ENCODE measurements around the gene TMEM263.

The TMEM263 gene

GRCh38 chr12:106957583-106957982, 1.9 kb downstream of the TMEM263 start:
- H3K4me3 ChIP-seq (ENCODE audit: low read depth, low read length) = peak overlapping the region; percentile 96
- TF ChIP-seq CTCF (IDR thresholded peaks at IDR 0.05; ENCODE audit: low read depth, low read length, missing control alignments) = no peak
- no peak for DNase-seq (ENCODE audit: low read depth)

DNA sequence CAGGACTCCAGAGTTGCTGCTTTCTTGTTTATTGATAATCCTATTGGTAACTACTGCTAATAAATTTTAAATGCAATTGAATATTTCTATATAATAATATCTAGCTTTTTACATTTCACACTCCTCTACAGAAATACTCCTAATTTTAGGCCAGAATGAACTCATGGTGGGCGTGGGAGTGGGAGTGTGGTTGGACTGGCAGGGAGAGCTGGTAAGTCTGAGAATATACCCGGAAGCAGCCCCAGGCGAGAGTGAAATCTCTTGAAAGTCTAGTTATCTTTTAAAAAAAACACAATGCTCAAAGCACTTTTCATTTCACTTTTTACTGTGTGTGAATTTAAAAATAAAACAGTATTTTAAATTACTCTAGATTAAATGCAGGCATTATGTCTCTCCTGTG, 4.7 kb downstream of the TMEM263 start:
- no peak for TF ChIP-seq CTCF (IDR thresholded peaks at IDR 0.05; ENCODE audit: low read depth, low read length, missing control alignments)
- H3K4me3 ChIP-seq (ENCODE audit: low read depth, low read length) = no peak overlapping the region
- DNase-seq (ENCODE audit: low read depth) = no peak

DNA sequence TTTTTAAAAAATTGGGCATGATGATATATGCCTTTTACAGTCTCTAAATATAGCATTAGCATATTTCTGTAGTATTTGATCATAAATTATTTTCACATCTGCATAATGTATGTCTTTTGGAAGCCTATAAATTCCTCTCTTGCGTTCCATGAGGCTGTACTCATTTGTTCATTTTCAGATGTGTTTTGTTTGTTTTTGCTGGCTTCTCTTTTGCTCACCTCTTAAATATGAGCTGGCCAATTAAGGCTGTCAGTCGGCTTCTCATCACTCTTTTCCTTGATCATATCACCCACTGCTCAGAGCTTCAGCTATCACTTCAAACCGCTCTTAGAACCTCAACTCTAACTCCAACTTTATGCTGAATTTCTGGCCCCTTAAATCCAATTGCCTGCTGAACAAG, 6.6 kb downstream of the TMEM263 start:
- DNase-seq (ENCODE audit: low read depth) = no peak
- no peak overlapping the region for H3K4me3 ChIP-seq (ENCODE audit: low read depth, low read length)
- TF ChIP-seq CTCF (IDR thresholded peaks at IDR 0.05; ENCODE audit: low read depth, low read length, missing control alignments) = no peak

- DNase-seq (ENCODE audit: low read depth) = no peak
- H3K4me3 ChIP-seq (ENCODE audit: low read depth, low read length) = no peak overlapping the region
- TF ChIP-seq CTCF (IDR thresholded peaks at IDR 0.05; ENCODE audit: low read depth, low read length, missing control alignments) = no peak
Measured at GRCh38 chr12:106964526-106964925, 8.8 kb downstream of the TMEM263 start.

DNA sequence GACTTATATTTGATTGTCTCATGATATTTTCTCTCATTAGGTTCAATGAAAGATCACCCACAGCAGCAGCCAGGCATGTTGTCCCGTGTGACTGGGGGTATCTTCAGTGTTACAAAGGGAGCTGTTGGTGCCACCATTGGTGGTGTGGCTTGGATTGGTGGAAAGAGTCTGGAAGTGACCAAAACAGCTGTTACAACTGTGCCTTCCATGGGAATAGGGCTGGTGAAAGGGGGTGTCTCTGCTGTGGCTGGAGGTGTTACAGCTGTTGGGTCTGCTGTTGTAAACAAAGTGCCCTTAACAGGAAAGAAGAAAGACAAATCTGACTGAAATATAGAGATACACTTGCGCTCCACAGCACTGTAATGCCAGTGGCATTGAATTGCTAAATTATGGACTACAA, 15.4 kb downstream of the TMEM263 start:
- DNase-seq (ENCODE audit: low read depth) = no peak
- no peak for TF ChIP-seq CTCF (IDR thresholded peaks at IDR 0.05; ENCODE audit: low read depth, low read length, missing control alignments)
- no peak overlapping the region for H3K4me3 ChIP-seq (ENCODE audit: low read depth, low read length)

DNA sequence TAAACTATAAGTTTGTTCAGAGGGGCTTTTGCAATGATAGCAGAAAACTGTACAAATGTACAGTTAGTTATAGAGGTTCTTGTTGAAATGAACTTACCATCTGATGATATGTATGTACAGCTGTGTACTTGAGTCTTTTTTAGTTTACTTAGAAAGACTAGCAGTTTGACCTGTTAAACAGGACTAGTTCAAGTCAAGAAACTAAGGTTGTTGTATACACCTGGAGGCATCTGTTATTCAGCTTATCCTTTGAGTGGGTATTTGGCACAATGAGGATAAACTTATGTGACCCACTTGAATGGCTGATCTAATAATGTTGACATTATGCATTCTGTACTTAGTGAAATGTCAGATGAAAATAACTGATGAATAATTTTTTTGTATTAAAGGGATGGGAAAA, 17.8 kb downstream of the TMEM263 start:
- TF ChIP-seq CTCF (IDR thresholded peaks at IDR 0.05; ENCODE audit: low read depth, low read length, missing control alignments) = no peak
- no peak overlapping the region for H3K4me3 ChIP-seq (ENCODE audit: low read depth, low read length)
- no peak for DNase-seq (ENCODE audit: low read depth)

DNA sequence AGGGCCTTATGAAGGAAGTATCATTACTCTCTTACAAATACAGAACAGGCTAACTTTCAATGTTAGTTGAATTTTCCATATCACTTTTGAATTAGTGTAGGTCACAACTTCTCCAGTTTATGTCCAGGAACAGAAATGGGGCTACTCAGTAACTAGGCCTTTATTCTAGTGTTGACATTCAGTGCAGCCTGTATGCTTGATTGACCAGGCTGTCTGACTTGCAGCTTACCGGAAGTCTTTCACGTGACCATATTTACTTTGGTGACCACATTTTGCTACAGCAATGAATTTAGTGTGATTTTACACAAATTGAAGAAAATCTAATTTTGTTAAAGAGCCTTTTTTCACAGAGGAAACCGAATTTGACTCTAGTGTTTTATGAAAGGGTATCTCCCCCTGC, 18.8 kb downstream of the TMEM263 start:
- DNase-seq (ENCODE audit: low read depth) = no peak
- no peak for TF ChIP-seq CTCF (IDR thresholded peaks at IDR 0.05; ENCODE audit: low read depth, low read length, missing control alignments)
- H3K4me3 ChIP-seq (ENCODE audit: low read depth, low read length) = no peak overlapping the region
